Aorta (tissue), 5 donors: ENCODE results near the gene FLT1. TPM values are rescaled to one million over a fixed set of nuclear protein-coding genes. Genes with fewer than 3 reads are reported as not detected.

Source experiments
- ATAC-seq: fragments of 200-7000 bp; cut with Tn5 transposase; one replicate; pipeline ENCODE4 v1.9.1; 2022; ENCODE audit warnings: moderate library complexity; ENCODE audit not compliant: low FRiP score
- DNase-seq, 2 donors: peaks; one replicate each; pipeline ENCODE4 v3.0.0-alpha.2; 2020
- H3K27ac ChIP-seq, 2 donors: one replicate each; pipeline ENCODE4 v1.5.1; 2013; ENCODE audit warnings: low read length in 2 of 2, mild to moderate bottlenecking in 2 of 2, moderate library complexity in 2 of 2, control low read depth in 1 of 2, inconsistent platforms in 1 of 2, low read depth in 1 of 2
- H3K27me3 ChIP-seq, 2 donors: one replicate each; pipeline ENCODE4 v1.6.1; 2013; ENCODE audit warnings: control low read depth in 1 of 2, low read length in 1 of 2, mild to moderate bottlenecking in 1 of 2, moderate library complexity in 1 of 2; ENCODE audit not compliant: insufficient read depth in 2 of 2, control insufficient read depth in 1 of 2
- H3K36me3 ChIP-seq, 2 donors: one replicate each; pipeline ENCODE4 v1.6.1; 2013; ENCODE audit warnings: control low read depth in 1 of 2, low read length in 1 of 2, mild to moderate bottlenecking in 1 of 2; ENCODE audit not compliant: insufficient read depth in 2 of 2, control insufficient read depth in 1 of 2
- H3K4me1 ChIP-seq, 2 donors: one replicate each; pipeline ENCODE4 v1.6.1; 2013; ENCODE audit warnings: low read length in 2 of 2, control low read depth in 1 of 2, mild to moderate bottlenecking in 1 of 2, moderate library complexity in 1 of 2; ENCODE audit not compliant: insufficient read depth in 2 of 2, control insufficient read depth in 1 of 2
- H3K4me3 ChIP-seq, 2 donors: one replicate each; pipeline ENCODE4 v1.5.1; 2013; ENCODE audit warnings: low read length in 2 of 2, control low read depth in 1 of 2, mild to moderate bottlenecking in 1 of 2
- H3K9me3 ChIP-seq: one replicate; pipeline ENCODE4 v1.6.1; 2013; ENCODE audit warnings: mild to moderate bottlenecking, low read length; ENCODE audit not compliant: control insufficient read depth
- WGBS, 2 donors: extraction: QIAGEN DNeasy Blood & Tissue Kit; methylation state at CpG; one replicate each; pipeline ENCODE4 v1.1.7; 2013; 5-methylcytosine and 5-hydroxymethylcytosine counted together
- intact Hi-C, 2 donors: fragments of 100-400 bp; cut with DNase I; formaldehyde crosslinking; loops; one replicate each; pipeline versions ENCODE4 v1.14.2 to v1.15.0; 2022
- polyA plus RNA-seq, 2 donors: library from polyadenylated mRNA; stranded (reverse); fragments of 200-250 nt; gene quantifications; one replicate each; pipeline ENCODE4 v1.2.3, GENCODE V29; 2013
- total RNA-seq, 2 donors: library from RNA; stranded (reverse); fragmentation: NEBNext Ultra II Directional; extraction: Animal tissue kit (Norgen Biotek cat#: 25700); gene quantifications; one replicate each; pipeline ENCODE4 v1.2.1, GENCODE V29; 2021
- donor health status: healthy with polysubstance abuse.
- donor health status: Bipolar disorder and iron deficiency.
- donor health status: DM: no; HTN: no; CAD: no.
- donor health status: DM: no; HTN: no; CAD: no.
- donor health status: DM: yes; HTN: yes; CAD: no.

The FLT1 gene
- total and polyA plus RNA-seq, 4 donors, result 0.38 to 62.8 (median 16.7) TPM

DNA sequence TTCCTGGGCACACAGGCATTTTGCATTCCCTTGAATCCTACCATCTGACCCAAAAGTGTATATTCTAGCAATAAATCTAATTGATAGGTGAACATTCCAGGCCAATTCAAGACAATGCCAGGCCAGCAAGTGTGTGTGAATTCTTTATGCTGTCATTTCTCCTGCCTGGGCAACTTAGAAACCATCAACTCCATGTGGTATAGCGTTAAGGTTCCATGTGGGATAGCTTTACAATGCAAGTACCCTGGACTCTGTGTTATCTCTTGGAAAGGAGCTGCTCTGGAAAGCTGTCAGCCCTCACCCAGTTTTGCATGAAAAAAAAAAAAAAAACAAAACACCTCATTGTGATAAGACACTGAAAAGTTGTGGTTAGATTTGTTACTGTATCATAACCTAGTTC lies 15.6 kb upstream of the FLT1 start:
- ATAC-seq, result no peak
- WGBS, 2 donors, result 66 to 76% methylated on average over 1 of the region's 1 CpG

DNA sequence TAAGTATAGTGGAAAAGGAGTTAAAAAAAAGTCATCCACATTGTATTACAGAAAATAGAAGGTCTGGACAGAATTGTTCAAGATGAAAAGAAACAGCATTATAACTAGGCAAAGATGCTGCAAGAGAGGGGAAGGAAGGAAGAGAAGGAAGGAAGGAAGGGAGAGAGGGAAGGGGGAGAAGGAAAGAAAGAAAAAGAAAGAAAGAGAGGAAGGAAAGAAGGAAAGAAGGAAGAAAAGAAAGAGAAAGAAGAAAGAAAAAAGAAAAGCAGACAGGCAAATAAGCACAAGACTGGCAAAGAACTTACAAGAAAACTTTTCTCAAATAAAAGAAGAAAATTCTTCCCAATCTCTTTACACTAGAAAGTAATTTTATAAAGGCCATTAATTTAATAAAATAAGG lies 15.1 kb upstream of the FLT1 start:
- intact Hi-C loops, result no loop called here
- no peaks in the 10 kb centered on the region for H3K36me3 ChIP-seq
- no peaks in the 10 kb centered on the region for H3K27me3 ChIP-seq
- no peak overlapping the region for H3K27ac ChIP-seq
- DNase-seq (no peak), ATAC-seq (no peak)
- no peaks in the 10 kb centered on the region for H3K9me3 ChIP-seq
- H3K4me3 ChIP-seq, result no peak overlapping the region
- H3K4me1 ChIP-seq, result no peaks in the 10 kb centered on the region

More for the DNA sequence above, 15.6 kb upstream of the FLT1 start:
- DNase-seq, result no peak
- Histone ChIP-seq H3K36me3 (no peaks in the 10 kb centered on the region), H3K27me3 (peaks cover 0 to 2% of the 10 kb centered on the region in 2 donors), H3K9me3 (no peaks in the 10 kb centered on the region), H3K4me3 (no peak overlapping the region), H3K4me1 (no peaks in the 10 kb centered on the region), H3K27ac (no peak overlapping the region)
- intact Hi-C loops, result no loop called here

DNA sequence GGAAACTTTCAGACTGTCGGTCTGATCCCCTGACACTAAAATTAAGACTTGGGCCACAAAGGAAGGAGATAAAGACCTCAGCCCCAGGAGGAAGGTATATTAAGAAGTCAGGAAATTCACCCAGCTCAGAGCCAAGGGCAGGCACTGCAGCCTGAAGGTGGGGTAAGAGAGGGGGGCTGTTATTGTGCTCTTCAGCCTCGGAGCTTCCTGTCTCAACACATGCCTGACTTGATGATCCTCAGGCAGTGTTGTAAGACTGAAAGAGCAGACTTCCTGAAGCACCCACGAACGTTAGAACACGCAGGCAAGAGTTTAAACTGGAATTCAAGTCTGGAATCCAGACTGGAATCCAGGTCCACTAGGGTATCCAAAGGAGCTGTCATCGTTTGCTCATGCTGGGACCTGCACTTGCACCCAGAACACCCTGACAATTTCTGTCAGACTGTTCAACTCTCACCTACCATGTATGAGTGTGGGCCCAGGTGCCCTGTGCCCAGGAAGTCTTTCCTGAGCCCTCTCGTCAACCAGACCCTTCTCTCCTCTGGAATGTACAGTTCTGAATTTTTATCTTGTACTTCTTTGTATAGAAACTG lies 10.7 kb upstream of the FLT1 start:
- DNase-seq (no peak), ATAC-seq (no peak)
- WGBS, 2 donors, result 83 to 85% methylated on average over 7 of the region's 7 CpGs
- Histone ChIP-seq H3K27me3 (no peaks in the 10 kb centered on the region), H3K27ac (no peak overlapping the region), H3K36me3 (no peaks in the 10 kb centered on the region), H3K4me3 (no peak overlapping the region), H3K4me1 (no peaks in the 10 kb centered on the region), H3K9me3 (no peaks in the 10 kb centered on the region)
- intact Hi-C loops, result no loop called here

DNA sequence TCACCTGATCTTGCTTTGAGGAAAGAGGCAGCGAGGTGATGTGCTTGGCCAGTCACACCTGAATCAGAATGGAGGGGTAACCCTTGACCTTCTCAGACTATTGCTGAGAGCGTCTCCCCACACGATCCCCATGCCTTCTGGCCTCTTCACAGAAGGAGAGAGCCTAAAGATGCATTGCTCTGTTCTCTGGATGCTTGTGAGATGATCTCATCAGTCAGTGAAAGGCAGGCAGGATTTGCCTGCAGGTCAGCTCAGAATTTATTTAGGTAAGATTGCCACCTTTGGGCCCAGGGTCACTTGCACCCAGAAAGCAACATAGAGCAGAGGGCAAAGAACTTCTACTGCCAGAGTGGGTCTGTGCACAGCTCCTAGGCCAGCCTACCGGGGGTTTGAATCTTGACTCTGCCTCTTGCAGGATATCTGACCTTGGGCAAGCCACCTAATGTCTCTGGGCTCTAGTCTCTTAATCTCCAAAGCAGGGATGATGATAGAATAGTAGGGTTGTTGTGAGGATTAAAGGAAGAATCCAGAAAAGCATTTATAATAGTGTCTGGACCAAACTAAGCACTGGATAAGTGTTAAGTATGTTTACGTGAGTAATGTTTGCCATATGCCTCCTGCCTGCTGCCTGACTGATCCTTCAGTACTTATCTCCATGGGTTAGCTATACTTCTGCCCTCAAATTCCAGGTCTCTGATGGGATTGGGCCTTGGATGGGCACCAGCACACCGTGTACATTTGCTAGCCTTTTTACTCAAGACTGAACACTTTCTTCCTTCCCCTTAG lies 8.4 kb upstream of the FLT1 start:
- no peaks in the 10 kb centered on the region for H3K27me3 ChIP-seq
- no peak overlapping the region for H3K4me3 ChIP-seq
- DNase-seq, result no peak
- H3K9me3 ChIP-seq, result no peaks in the 10 kb centered on the region
- no peaks in the 10 kb centered on the region for H3K36me3 ChIP-seq
- intact Hi-C loops, result no loop called here
- H3K4me1 ChIP-seq, result no peaks in the 10 kb centered on the region
- H3K27ac ChIP-seq, result no peak overlapping the region
- no peak for ATAC-seq
- WGBS, 2 donors, result 82 to 83% methylated on average over 6 of the region's 6 CpGs

DNA sequence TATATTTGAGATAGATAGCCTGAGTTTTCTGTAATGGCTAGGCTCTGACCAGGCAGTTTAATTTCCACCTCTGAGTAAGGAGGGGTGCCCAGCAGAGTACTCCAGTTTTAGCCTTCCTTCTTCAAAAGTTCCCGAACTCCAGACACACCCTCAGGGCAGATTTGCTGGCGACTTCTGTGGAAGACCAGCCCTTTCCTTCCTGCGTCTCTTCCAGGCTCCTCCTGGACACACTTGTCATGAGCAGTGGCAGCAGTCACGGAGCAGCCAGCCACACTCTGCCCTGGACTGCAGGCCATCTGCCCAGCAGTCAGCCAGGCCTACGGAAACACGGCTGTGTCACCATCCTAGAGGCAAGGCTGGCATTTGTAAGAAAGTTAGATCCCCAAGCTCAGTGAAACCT lies 6.6 kb upstream of the FLT1 start:
- no peak for DNase-seq
- Histone ChIP-seq H3K27ac (no peak overlapping the region), H3K36me3 (no peaks in the 10 kb centered on the region), H3K9me3 (no peaks in the 10 kb centered on the region), H3K4me1 (no peaks in the 10 kb centered on the region), H3K4me3 (no peak overlapping the region), H3K27me3 (no peaks in the 10 kb centered on the region)
- WGBS, 2 donors, result 92 to 94% methylated on average over 6 of the region's 6 CpGs
- ATAC-seq, result no peak
- intact Hi-C loops, result no loop called here

DNA sequence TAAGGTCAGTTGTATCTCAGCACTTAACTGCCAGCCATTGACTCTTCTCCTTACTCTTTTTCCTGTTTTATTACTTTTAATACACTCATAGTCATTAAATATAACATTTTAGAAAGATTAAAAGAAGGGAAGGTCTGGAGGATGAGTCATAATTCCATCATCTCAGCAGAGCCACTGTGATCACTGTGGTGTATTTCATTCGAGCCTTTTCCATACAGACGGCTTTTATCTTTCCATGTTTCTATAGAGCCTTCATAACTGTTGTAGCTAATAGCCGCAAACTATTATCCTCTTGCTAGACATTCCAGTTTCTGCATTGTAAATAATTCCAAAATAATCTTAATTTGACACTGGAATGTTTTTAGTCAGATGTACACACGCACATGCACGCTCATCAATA lies 4.7 kb upstream of the FLT1 start:
- H3K36me3 ChIP-seq, result no peaks in the 10 kb centered on the region
- ATAC-seq, result no peak
- H3K4me1 ChIP-seq, result no peaks in the 10 kb centered on the region
- no peak overlapping the region for H3K4me3 ChIP-seq
- WGBS, 2 donors, result 89 to 92% methylated on average over 5 of the region's 5 CpGs
- intact Hi-C loops, result no loop called here
- H3K9me3 ChIP-seq, result no peaks in the 10 kb centered on the region
- H3K27me3 ChIP-seq, result no peaks in the 10 kb centered on the region
- no peak overlapping the region for H3K27ac ChIP-seq
- no peak for DNase-seq

DNA sequence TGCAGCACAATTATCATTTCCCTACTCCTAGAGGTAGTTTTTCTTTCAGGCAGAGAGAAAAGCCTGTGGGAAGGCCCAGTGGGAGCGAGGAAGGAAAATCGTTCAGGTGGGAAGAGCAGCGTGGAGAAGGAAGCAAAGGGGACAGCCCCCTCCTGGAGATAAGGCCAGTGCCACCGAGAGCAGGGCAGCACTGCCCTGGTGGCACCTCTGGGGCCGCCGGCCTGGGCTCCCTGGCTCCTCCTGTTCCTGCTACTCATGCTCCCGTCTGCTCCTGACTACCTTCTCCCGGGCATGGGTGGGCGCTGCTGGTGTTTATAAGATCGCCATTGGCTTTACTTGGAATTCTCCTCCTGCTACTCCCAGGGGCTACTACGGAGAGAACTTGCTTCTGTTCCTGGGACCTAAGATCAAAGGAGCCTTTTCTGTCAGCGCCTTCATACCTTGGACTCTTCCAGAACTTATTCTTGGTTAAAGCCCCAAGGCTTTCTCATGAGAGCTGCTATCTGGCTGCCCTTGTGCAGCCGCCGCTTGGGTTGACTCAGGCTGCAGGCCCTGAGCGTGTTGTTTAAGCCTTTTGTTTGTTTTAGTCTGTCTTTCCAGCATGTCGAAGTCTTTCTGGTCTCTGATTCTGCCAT lies 3.7 kb upstream of the FLT1 start:
- no peaks in the 10 kb centered on the region for H3K9me3 ChIP-seq
- H3K4me3 ChIP-seq, result no peak overlapping the region
- intact Hi-C loops, result no loop called here
- no peaks in the 10 kb centered on the region for H3K36me3 ChIP-seq
- no peaks in the 10 kb centered on the region for H3K4me1 ChIP-seq
- no peak for ATAC-seq
- H3K27me3 ChIP-seq, result no peaks in the 10 kb centered on the region
- H3K27ac ChIP-seq, result no peak overlapping the region
- DNase-seq, result no peak
- WGBS, 2 donors, result 93 to 95% methylated on average over 16 of the region's 16 CpGs

DNA sequence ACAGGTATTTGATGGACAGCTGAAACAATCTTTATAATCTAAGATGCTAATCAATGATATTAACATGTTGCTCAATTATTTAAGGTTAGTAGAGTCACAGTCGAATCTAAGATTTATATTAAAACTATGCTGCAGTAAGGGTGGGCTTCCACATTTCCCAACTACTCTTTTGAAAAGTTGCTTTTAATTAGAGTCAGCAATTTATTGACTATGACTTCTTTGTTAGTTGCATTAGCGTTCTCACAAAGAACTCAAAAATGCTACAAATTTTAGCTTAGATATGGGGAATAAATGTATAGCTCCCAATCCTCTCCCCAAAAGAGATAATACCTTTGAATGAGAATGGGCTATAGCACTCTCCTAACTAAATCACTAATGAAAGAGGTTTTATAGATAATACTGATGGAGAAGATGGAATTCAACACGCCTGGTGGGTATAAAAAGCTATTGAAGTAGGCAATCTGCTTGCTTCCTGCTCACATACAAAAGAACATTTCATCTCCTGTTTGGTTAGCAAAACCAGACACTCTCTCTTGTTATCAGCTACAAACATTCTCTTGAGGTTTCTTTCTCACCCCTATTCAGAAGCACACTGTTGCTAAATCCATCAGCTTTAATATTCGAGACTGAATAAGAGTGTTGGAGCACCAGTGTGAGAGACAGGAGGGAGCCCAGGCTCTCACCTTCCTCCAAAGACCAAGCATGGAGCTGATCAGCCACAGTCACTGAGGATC lies 2.4 kb upstream of the FLT1 start:
- ATAC-seq (no peak), DNase-seq (no peak)
- H3K36me3 ChIP-seq, result no peaks in the 10 kb centered on the region
- no peak overlapping the region for H3K27ac ChIP-seq
- H3K27me3 ChIP-seq, result no peaks in the 10 kb centered on the region
- H3K4me1 ChIP-seq, result no peaks in the 10 kb centered on the region
- intact Hi-C loops, result no loop called here
- H3K4me3 ChIP-seq, result no peak overlapping the region
- no peaks in the 10 kb centered on the region for H3K9me3 ChIP-seq
- WGBS, 2 donors, result 80 to 82% methylated on average over 4 of the region's 4 CpGs
